DOHH2 (cell line): ENCODE measurements around the gene USF3.

ENCODE experiments used
- CTCF ChIP-seq: fragments of 200-600 bp; sonication (generic); IDR thresholded peaks from one replicate; pipeline ENCODE4 v1.5.1; 2014; ENCODE audit warnings: antibody characterized with exemption, mild to moderate bottlenecking, low read depth, low read length; ENCODE audit not compliant: poor library complexity, severe bottlenecking
- EZH2phosphoT487 ChIP-seq: fragments of 200-600 bp; sonication (generic); IDR thresholded peaks from 2 replicates; pipeline ENCODE4 v1.6.1; 2017; ENCODE audit warnings: borderline replicate concordance, mild to moderate bottlenecking, antibody characterized with exemption, low read length, moderate library complexity, mixed read lengths

- no peak for TF ChIP-seq CTCF
- TF ChIP-seq EZH2phosphoT487 = no peak
Observed at GRCh38 chr3:113659101-113659541, 37.3 kb downstream of the USF3 start.
